Hepatic stellate cell (primary cell): ENCODE data around the gene S1PR1.

Source experiments
- DNase-seq: peaks from one replicate; pipeline ENCODE4 v3.0.0; 2011; ENCODE audit warnings: low spot score

S1PR1 gene

DNA sequence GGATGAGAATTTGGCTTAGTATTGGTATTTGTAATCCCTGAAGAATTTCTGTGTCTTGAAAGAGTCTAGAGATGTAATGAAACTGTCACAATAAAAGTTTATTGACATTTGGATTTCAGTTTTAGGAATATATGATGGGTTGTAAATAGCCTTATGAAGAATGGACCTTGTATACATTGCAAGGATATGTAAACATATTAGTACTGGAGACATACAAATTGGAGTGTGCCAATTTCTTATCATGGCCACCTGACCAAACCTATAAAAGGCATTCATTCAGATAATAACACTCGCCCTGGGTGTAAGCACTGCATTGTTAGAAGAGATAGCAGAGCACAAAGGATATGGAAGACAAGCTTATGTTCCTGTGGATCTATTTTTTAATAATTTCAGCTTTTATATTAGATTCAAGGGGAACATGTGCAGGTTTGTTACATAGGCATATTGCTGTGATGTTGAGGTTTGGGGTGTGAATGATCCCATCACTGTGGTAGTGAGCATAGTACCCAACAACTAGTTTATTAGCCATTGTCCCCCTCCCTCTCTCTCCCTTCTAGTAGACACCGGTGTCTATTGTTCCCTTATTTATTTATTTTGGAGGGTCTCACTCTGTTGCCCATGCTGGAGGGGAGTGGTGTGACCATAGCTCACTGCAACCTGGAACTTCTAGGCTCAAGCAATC lies 8.6 kb downstream of the S1PR1 start:
- no peak for DNase-seq

DNA sequence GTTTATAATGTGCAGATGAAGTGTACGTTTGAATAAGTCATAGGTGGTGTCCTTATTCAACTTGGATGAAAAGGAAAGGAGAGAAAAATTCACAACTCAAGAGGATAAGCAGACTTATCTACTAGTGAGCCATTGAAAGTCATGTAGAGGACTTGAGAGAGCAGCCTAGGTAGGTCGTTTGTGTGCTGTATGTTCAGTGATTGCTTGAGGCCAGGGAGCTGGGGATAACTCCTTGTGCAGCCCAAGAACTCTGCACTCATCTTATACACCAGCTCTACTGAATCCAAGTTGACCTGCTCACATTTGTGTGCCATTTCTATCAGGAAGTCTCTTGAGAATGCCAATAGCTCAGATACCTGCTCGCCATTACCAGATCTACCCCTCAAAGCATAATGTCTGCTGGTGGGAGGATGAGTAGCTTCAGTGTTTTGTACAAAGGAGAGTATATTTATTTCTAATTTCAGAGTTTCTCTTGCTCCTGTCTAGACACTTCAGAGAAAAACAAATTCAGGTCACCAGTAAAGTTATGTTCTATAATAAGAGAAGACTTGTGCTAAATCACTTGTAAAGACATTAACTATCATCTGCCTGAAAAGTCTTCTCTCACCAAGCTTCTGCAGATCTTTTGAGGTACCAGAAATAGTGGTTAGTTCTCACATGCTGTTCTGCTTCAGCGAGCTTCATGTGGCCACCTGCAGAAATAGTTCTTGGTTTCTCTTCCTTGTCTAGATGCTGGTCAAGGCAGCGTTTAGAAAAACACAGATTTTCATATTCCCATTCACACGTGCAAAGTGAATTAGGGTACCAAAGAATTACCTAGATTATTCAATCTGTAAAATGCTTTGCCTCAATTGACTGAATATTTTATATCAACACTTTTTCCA lies 10.8 kb downstream of the S1PR1 start:
- no peak for DNase-seq

DNA sequence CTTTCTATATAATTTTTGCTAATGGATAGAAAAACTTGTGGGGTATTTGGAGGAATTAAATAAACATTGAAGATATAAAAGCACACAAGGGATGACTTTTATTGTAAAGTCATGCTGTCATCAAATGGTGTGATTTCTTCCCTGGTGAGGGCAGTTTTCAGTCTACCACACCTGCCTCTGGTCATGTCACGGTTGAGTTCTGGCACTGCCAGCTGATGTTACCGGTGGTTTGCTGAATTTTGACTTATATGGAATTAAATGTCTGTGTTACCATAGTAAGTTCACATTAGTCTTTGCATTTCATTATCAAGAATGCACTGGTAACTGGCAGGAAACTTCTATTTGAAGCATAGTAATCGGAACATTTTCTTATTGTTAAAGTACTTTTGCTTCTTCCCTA lies 13.4 kb downstream of the S1PR1 start:
- DNase-seq = no peak

DNA sequence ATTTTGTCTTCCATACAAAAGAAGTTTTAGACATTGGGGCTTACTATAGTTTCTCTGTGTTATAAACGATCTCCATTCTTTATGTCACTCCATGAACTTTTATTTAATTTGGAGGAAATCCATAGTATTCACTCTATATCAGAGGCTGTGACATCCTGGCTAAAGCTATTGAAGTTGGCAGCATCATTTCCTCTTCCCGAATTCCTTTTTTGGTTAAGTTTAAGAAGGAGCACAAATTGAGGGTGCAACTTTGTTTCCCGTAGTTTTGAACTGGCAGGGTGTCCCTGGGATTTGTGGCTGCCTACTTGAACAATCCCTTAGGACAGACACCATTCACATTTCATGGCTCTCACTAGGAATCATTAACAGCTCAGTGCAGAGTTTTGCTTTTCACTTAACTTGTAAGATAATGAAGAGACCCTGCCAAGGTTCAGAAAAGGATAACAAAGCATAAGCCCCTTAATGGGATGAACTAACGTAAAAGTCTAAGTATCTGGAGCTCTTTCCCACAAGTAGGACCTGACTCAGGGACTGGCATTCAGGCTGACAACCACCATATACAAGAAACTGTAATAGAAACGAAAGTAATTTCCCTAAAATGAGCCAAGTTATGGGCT lies 13.9 kb downstream of the S1PR1 start:
- DNase-seq = no peak

DNA sequence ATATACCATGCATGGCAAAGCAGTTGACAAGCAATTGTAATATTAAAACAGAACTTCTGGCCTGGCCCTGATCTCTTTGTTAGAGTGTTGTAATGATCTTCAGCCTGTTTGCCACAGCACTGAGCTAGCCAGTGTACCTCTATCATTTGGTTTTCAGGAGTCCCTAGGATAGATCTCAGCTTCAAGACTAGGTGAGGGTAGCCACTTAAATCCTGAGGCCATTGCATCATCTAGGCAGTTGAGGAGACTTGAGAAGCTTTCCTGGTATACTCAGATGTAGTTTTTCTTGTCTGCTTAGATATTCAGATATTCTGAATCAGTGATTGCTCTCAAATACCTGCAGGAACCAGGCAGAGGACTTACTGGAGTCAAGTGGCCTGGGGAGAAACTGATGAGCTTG lies 14.7 kb downstream of the S1PR1 start:
- DNase-seq = no peak

DNA sequence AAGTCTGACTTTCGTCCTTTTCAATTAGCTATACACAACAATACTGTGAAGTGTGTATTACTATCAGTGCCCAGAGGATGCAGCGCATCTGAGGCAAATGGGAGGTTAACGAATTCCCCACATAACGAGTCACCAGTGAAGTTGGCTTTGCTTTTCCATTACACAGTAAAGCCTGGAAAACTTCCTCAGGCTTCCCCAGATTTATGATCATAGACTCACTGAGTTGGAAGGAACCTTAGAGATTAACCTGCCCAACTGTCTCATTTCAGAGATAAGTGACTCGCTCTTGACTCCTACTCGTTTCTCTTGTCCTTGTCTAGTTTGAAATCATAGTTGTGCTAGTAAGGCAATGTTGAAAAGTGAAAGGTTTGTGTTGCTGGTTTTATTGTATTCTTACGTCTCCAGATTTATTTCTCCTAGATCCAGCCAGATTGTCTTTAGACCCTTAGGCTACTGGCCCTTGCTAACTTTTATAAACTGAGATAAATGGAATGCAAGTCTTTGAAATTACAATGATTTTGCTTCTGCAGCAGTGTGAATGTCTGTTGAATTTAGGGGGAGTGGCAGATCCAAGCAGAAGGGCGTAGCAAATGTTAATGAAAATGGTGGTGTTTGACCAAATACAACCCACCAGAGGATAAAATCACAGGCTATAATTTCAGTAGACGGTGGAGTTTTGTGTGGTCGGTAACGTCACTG lies 17.3 kb downstream of the S1PR1 start:
- no peak for DNase-seq

DNA sequence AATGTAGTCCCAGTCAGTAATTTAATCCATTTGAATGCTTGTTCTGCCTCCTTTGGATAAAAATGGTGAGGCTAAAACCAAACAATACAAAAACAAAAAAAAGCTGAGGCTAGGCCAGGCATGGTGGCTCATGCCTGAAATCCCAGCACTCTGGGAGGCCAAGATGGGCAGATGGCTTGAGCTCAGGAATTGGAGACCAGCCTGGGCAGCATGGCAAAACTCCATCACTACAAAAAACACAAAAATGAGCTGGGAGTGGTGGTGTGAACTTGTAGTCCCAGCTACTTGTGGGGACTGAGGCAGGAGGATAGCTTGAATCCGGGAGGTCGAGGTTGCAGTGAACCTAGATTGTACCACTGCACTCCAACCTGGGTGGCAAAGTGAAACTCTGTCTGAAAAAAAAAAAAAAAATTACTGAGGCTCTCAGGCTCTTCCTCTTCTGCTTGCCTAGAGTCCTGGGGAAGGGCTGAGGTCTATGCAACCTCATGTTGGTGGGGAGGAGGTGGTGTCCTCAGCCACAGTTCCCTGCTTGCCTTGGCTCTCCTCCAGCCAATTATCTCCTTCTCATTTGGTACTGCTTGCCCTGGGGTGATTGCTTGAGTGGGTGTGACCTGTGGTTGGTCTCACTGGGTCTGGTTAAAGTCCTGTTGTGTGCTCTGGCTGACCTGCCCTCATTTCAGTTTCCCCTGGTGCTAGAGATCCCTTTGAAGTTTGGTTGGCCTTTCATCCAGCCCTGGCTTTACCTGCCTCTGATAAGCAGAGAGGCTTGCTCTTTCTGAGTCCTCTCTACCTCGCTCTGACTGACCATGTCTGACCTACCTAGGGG lies 20.9 kb downstream of the S1PR1 start:
- no peak for DNase-seq

DNA sequence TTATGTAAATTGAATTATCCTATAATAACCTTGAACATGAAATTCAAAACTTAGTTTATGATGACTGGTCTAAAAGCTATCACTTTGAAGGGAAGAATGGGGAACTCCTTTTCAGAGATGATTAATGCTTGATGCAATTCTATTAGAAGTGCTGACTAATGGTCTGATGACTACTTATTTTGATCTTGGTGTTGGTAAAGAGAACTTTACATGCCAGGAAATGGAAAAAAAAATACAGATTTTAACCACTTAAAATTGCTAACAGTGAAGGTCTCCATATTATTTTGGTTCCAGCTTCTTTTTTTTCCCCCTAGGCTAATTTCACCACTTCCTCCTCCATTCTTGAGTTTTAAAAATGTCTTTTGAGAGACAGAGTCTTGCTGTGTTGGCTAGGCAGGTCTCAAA lies 22.9 kb downstream of the S1PR1 start:
- DNase-seq = peak; percentile 37

DNA sequence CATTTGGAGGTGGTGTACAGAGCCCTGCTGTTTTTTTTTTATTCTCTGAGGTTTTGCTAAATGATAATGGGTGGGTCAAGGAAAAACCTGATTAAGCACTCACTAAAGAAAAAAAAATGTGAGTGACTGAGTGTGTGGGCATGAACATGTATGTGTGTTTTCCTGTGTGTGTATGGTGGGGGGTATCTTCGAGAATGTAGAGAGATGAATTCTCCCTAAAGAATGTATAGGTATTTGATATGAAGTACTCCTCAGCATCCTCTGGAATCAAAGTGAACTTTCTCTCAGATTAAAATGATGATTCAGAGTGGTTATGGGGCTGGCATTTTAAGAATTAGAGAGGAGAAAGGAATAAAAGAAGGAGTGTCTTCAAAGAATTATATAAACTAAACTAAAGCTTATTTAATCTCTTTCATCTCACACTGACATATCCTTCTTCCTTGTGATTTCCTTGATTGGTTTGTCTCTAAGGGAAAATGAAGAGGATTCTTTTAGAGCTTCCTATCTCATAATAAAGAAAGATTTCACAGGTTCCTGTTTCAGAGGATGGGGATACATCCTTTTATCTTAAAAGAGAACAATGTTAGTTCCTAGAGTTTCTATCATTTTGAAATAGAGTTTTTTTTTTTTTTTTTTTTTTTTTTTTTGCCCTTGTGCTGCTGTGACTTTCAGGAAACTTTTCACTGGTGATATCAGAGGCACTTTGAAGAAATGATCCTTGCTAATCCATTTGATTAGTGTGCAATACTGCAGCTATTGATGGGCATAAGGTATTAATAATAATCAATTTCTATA lies 23.9 kb downstream of the S1PR1 start:
- no peak for DNase-seq

DNA sequence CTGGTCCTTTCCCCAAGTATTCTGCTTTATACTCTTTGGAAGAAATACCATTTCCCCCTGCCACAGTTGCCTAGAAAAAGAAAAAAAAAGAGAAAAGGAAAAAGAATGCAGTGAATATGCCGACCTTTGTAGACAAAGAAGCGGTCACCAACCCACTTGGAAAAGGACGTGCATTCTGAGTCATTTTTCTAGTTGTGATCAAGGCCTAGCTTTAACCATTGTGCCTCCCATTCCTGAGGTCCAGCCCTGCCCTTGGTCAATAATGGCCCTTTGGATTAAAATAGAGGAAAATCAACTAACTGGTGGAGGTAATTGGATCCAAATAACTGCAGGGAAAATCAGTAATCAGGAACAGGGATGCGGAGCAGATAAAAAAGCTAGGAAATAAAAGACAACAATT lies 24.8 kb downstream of the S1PR1 start:
- no peak for DNase-seq

DNA sequence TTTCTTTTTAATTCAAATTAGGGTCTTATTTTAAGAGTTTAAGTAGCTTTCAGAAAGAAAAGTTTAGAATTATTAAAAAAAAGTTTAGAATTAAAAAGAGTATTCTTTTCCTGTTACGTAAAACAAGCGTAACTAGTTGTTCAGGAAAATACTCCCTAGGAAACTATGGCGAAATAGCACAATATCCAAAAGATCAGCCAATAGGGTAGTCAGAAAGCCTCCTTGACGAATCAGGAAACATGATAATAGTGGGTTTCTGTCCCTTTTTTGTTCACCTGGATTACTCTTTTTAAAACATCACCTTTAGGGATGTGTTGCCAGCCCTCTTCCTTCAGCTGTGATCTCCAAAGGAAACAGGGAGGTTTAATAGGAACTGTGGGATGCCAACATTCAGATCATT lies 25.2 kb downstream of the S1PR1 start:
- no peak for DNase-seq

DNA sequence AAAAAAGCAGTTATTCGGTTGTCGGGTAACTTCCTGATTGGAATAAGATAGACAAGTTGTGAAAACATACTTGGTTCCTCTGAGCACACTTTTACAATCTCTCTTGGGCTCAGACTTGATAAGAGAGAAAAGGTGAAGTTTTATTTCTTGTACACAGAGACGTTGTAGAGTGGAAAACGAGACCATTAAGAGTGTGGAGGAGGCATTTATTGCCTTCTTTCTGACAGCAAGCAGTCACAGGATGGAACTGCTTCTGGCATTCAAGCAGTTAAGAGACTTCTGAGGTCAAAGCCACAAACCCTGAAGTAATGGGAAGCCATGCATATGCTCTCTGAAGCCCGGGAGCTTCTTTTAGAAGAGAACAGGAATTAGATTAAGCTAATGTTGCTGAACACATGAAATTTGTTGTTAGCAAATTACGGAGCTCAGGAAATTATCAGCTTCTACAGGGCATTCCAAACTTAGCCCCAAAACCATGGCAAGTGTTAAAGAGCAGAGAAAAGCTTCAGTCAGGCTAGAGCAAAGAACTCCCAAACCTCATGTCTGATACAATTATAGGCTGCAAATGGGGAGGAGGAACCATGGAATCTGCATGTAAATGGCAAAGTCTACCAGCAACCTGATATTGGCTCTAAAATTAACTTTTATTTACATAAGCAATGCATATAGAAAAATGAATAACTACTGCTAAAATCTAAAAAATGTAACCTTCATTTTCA lies 26.0 kb downstream of the S1PR1 start:
- DNase-seq = no peak

DNA sequence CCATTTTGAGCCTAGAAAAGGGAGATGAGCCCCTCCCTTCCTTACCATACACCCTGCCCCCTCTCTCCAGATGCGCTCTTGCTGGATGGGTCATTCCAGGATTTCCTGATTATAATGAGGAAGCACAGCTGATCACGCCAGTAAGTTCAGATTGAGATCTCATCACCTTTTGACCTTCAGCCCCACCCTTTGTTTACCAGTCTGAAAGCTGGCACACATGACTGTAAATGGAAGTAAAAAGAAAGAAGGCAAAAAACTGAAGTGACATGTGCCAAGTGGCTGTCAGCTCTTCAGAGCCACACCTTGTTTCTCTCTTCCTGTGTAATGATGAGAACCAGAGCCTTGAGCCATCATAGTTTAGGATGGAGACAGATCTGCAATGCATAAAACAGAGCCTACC lies 27.9 kb downstream of the S1PR1 start:
- DNase-seq = no peak

DNA sequence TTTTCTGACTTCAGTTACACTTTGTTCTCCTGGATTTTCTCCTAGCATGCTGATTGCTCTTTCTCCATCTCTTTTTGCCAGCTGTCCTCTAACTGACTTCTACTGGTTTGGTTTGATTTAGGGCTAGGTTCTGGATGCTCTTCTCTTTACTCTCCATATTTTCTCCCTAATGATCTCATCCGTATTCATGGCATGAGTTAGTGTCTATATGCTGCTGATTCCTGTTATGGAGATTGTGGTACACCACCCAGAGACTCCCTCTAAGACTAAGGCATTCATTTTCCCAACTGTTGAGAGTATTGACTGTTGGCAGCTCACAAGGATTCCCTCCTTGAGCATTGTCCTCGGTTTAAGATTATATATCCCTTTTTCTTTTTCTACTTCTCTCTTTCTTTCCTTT lies 28.9 kb downstream of the S1PR1 start:
- no peak for DNase-seq

DNA sequence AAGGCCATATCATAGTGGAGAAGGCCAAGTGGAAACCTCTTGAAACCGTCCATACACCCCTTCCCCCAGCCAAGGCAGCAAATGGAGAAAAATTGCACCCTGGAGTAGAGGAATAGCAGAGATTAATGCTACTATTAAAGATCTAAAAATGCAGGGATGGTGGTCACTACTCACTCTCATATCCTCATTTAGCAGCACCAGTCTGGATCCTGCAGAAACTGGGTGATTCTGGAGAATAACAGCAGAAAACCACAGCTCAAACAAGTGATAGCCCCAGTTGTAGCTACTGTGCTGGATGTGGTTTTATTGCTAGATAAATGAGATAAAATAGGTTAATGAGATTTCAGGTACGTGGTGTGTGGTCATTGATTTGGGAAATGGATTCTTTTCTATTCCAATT lies 30.3 kb downstream of the S1PR1 start:
- DNase-seq = no peak

DNA sequence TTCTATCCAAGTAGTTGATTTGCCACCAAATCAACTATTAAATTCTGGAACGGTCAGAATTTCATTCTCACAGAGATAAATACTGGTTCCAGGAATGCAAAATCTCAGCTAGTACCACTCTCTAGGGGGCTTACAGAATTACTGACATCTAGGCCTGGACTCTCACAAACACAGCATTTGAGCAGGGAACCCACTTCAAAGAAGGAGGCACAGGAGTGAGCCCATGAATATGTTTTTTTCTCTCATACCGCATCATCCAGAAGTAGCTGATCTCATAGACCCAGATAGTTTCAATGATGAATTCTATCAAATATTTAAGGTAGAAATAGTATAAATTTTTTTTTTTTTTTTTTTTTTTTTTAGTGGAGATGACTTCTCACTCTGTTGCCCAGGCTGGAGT lies 32.1 kb downstream of the S1PR1 start:
- no peak for DNase-seq

DNA sequence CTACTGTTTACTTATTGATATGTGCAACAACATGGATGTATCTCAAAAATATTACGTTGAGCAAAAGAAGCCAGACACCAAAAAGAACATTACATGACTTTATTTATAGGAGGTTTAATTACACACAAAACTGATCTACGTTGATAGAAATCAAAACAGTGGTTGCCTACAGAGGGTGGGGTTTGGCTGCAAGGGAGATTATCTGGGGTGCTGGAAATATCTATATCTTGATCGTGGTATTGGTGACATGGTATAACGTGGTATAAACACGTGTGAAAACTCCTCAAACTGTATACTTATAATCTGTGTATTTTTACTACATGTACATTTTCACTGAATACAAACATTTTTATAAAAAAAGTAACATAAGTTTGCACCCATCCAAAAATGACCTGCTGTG lies 38.9 kb downstream of the S1PR1 start:
- no peak for DNase-seq

DNA sequence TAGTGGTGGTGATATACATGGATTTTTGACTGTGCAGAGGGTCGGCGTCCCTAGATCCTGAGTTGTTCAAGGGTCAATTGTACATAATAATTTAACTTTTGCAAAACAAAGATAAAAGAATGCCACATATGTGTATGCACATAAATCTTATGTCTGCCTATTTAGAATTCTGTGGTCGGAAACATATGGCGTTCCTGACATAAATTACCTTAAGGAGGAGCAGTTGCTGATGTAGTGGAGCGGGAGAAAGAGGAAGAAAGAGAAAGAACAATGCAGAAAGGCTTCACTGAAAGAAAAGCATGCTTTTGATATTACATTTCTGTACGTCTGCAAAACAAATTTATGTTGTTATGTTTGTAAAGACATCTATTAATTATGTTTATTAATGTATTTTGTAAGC lies 40.0 kb downstream of the S1PR1 start:
- no peak for DNase-seq

DNA sequence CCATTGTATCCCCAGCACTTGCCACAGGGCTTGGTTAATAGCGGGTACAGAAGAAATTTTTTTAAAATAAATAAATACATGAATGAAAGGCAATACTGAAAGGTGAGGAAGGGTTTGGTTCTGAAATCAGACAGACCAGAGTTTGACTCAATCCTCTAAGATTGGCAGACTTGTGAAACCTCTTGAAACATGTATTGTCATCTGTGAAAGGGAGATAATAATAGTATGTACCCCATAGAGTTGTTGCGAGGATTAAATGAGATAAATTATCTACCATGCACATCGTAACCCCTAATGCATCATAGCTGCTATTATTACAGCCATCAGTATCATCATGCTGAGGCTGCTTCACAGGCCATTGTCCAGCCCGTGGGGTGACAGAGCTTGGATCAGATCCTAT lies 41.4 kb downstream of the S1PR1 start:
- DNase-seq = no peak

DNA sequence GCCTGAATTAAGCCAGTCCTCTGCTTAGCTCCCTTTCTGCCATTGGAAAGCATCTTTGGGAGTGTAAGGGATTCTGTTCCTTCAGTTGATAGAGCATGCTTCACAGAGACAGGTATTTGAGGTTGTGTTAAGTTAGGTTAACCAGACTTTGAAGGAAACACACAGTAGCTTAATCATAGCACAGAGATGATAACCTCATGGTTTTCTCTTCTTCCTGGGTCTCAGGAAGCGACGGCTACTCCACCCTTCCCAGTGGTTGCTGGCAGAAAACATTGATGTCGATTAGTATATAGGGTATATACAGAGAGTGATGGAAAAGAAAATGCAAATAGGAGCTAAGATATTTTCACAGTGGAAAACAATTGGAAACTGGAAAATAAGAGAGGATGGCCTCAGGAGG lies 42.0 kb downstream of the S1PR1 start:
- no peak for DNase-seq
